Gastroesophageal sphincter (tissue), 3 donors: ENCODE results near the gene CLGN.

Experiments used
- CTCF ChIP-seq, 4 experiments: fragments of 200-600 bp in 2 of 4; fragments of 450-650 bp in 2 of 4; sonication (generic) in 1 of 4; IDR thresholded peaks; one replicate each; pipeline ENCODE4 v1.5.1; 2017 to 2019; ENCODE audit warnings: antibody characterized with exemption in 4 of 4, mild to moderate bottlenecking in 2 of 4, moderate library complexity in 2 of 4
- EP300 ChIP-seq: sonication (generic); formaldehyde crosslinking; IDR thresholded peaks from one replicate; pipeline ENCODE4 v1.6.1; 2017; ENCODE audit warnings: antibody characterized with exemption, mild to moderate bottlenecking
- POLR2AphosphoS5 ChIP-seq: sonication (generic); formaldehyde crosslinking; IDR thresholded peaks from one replicate; pipeline ENCODE4 v1.6.1; 2017; ENCODE audit warnings: antibody characterized with exemption

GRCh38 chr4:140372751-140373327 lies 54.6 kb downstream of the CLGN start:
- TF ChIP-seq CTCF (IDR thresholded peaks at IDR 0.05) (peak in 3 of 4 experiments; percentile 6 to 59 (median 57)), POLR2AphosphoS5 (no peak), EP300 (no peak)
